Measurements from ENCODE around the gene BUB1. TPM values are rescaled to one million over a fixed set of nuclear protein-coding genes. Genes with fewer than 3 reads are reported as not detected.

Gene BUB1
- total and polyA plus RNA-seq, 9 of the 15 experiments (the other 6 are each of a cell fraction or from before 2014, with no cell fraction given) = 73.4 to 247 (median 118) TPM

DNA sequence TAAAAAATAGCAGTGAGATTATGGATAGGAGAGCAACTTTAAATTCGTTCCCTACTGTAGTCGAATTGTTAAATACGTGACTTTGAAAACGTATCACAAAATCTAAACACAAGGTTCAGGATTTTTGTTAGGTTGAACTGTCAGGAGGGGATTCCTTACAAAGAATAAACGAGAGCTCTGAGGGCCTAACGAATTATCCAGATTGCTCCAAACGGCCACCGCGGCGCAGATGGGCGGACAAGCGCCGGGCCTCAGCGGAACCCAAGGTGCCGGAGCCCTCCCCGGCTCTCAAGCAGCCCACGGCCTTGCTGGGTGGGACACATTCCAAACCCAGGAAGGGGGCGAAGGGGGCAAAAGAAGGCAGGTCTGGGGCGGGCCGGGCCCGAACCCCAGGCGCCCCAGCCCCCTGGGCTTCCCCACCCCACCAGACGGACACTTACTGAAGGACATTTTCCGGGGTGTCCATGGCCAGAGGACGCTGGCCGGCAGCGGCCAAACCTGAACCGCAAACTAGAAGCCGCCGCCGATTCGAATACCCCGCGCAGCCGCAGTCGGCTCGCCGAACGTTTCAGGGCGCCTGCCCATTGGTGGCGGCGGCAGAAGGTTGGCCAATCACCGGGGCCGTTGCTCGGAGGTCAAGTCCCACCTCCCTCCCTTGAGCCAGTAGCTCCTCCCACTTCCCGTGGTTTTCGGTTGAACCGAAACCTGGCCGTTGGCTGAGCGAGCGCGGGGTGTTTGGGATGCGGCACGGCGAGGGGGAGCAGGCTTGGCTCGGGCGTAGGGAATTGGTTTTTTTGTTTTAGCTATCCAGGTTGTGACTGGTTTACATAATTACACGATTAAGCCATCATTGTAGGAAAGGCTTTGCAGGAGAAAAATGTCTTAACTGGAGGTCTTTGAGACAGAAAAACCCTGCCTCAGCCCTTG is at the start of gene BUB1 (continued):
- TF ChIP-seq POLR3G (IDR thresholded peaks at IDR 0.05; ENCODE audit: extremely low read depth, insufficient read length, insufficient replicate concordance) (no peak), TOE1 (IDR thresholded peaks at IDR 0.05; ENCODE audit: borderline replicate concordance) (peak; percentile 76), TOE1 (CRISPR knock-in tag; IDR thresholded peaks at IDR 0.05; ENCODE audit: borderline replicate concordance, low read depth) (no peak), COPS2 (conservative IDR thresholded peaks at IDR 0.05) (no peak), NFE2L1 (tag; IDR thresholded peaks at IDR 0.05; ENCODE audit: borderline replicate concordance, low read depth) (no peak), ZNF124 (CRISPR knock-in tag; IDR thresholded peaks at IDR 0.05) (no peak), HIVEP1 (CRISPR knock-in tag; IDR thresholded peaks at IDR 0.05) (no peak), DNMT1 (IDR thresholded peaks at IDR 0.05) (no peak), ZNF79 (CRISPR knock-in tag; IDR thresholded peaks at IDR 0.05; ENCODE audit: low read depth) (no peak), RBM14 (IDR thresholded peaks at IDR 0.05; ENCODE audit: borderline replicate concordance, insufficient read depth, low read depth, low read length) (no peak), SMAD3 (CRISPR knock-in tag; conservative IDR thresholded peaks at IDR 0.05) (no peak), ZNF253 (CRISPR knock-in tag; conservative IDR thresholded peaks at IDR 0.05) (no peak), ILF3 (IDR thresholded peaks at IDR 0.05; ENCODE audit: borderline replicate concordance) (no peak), FUS (optimal IDR thresholded peaks at IDR 0.05; ENCODE audit: low read depth, low read length) (no peak), YY1 (IDR thresholded peaks at IDR 0.05; ENCODE audit: borderline replicate concordance in 1 of 3, control insufficient read depth in 1 of 3, extremely low read depth in 1 of 3, insufficient read depth in 3 of 3, insufficient read length in 1 of 3, insufficient replicate concordance in 2 of 3, low read depth in 1 of 3, low read length in 2 of 3) (peak in 2 of 3 experiments; percentile 50 to 63), CBX5 (IDR thresholded peaks at IDR 0.05; ENCODE audit: borderline replicate concordance, low read depth) (no peak), ASH1L (IDR thresholded peaks at IDR 0.05; ENCODE audit: borderline replicate concordance, low read depth, partially characterized antibody) (peak; percentile 94), RFX5 (IDR thresholded peaks at IDR 0.05; ENCODE audit: low read depth, low read length) (no peak)
- TF ChIP-seq, protein P1, sequence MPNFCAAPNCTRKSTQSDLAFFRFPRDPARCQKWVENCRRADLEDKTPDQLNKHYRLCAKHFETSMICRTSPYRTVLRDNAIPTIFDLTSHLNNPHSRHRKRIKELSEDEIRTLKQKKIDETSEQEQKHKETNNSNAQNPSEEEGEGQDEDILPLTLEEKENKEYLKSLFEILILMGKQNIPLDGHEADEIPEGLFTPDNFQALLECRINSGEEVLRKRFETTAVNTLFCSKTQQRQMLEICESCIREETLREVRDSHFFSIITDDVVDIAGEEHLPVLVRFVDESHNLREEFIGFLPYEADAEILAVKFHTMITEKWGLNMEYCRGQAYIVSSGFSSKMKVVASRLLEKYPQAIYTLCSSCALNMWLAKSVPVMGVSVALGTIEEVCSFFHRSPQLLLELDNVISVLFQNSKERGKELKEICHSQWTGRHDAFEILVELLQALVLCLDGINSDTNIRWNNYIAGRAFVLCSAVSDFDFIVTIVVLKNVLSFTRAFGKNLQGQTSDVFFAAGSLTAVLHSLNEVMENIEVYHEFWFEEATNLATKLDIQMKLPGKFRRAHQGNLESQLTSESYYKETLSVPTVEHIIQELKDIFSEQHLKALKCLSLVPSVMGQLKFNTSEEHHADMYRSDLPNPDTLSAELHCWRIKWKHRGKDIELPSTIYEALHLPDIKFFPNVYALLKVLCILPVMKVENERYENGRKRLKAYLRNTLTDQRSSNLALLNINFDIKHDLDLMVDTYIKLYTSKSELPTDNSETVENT (CRISPR knock-in tag; IDR thresholded peaks at IDR 0.05) = peak; percentile 76
- TF ChIP-seq, protein P2, sequence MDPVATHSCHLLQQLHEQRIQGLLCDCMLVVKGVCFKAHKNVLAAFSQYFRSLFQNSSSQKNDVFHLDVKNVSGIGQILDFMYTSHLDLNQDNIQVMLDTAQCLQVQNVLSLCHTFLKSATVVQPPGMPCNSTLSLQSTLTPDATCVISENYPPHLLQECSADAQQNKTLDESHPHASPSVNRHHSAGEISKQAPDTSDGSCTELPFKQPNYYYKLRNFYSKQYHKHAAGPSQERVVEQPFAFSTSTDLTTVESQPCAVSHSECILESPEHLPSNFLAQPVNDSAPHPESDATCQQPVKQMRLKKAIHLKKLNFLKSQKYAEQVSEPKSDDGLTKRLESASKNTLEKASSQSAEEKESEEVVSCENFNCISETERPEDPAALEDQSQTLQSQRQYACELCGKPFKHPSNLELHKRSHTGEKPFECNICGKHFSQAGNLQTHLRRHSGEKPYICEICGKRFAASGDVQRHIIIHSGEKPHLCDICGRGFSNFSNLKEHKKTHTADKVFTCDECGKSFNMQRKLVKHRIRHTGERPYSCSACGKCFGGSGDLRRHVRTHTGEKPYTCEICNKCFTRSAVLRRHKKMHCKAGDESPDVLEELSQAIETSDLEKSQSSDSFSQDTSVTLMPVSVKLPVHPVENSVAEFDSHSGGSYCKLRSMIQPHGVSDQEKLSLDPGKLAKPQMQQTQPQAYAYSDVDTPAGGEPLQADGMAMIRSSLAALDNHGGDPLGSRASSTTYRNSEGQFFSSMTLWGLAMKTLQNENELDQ (CRISPR knock-in tag; IDR thresholded peaks at IDR 0.05; ENCODE audit: borderline replicate concordance) = no peak

All from K562 (cell line).